ENCODE data around the gene CD83.

DNA sequence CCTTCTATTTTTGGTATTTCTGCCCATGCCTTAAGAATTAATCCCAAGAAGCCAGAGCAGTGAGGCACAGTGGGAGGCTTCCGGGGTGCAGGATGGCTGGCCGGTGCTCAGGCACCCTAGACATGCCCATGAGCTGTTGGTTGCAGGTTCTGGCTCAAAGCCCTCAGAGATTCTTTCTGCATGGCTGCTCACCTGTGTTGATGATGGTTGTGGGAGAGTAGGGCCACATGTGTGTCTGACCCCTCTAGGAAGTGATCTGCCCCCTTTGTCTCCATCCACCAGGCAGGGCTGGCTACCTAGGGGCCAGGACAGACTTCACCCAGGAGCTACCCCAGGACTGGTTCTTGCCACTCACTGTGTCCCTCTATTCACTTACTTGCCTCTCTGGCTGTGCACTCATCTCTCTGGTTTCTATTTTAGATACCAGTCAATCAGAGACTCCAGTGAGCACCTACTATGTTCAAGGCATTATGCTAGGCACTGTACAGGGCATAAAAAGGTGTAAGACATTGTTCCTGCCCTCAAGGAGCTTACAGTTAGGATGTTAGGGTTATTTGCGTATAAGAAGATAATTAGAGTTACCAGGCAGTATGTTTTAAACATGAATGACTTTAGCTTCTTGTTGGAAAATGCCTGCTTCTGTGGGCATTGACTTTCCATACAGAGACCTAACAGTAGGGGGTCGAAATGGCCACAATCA is 16.8 kb downstream of the CD83 start:
- TF ChIP-seq, protein P1, sequence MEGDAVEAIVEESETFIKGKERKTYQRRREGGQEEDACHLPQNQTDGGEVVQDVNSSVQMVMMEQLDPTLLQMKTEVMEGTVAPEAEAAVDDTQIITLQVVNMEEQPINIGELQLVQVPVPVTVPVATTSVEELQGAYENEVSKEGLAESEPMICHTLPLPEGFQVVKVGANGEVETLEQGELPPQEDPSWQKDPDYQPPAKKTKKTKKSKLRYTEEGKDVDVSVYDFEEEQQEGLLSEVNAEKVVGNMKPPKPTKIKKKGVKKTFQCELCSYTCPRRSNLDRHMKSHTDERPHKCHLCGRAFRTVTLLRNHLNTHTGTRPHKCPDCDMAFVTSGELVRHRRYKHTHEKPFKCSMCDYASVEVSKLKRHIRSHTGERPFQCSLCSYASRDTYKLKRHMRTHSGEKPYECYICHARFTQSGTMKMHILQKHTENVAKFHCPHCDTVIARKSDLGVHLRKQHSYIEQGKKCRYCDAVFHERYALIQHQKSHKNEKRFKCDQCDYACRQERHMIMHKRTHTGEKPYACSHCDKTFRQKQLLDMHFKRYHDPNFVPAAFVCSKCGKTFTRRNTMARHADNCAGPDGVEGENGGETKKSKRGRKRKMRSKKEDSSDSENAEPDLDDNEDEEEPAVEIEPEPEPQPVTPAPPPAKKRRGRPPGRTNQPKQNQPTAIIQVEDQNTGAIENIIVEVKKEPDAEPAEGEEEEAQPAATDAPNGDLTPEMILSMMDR (IDR thresholded peaks at IDR 0.05 in 4 of 5, conservative IDR thresholded peaks at IDR 0.05 in 1 of 5), result no peak
- TF ChIP-seq POLR2A (IDR thresholded peaks at IDR 0.05), result no peak

Data from gastrocnemius medialis (tissue), 4 donors.